ENCODE data around the gene DAZL. TPM values are rescaled to one million over a fixed set of nuclear protein-coding genes. Genes with fewer than 3 reads are reported as not detected.
A peak's percentile ranks its signal among the peaks of the same experiment; 100 is the strongest.

Gene DAZL
- total and polyA plus RNA-seq, 9 of the 15 experiments (the other 6 are each of a cell fraction or from before 2014, with no cell fraction given) = not detected

- TF ChIP-seq MNT (conservative IDR thresholded peaks at IDR 0.05) (peak; percentile 27 to 44; a peak in 3 of 4 replicates), NBN (IDR thresholded peaks at IDR 0.05; ENCODE audit: low read depth) (peak; percentile 12; the same call in 1 of the 2 replicates), GATA2 (CRISPR knock-in tag; IDR thresholded peaks at IDR 0.05) (peak; percentile 58; the same call in 1 of the 2 replicates), JUN (IDR thresholded peaks at IDR 0.05; ENCODE audit: borderline replicate concordance, low read depth, low read length) (peak; percentile 46; the same call in 1 of the 2 replicates), JUN (CRISPR knock-in tag; IDR thresholded peaks at IDR 0.05; ENCODE audit: borderline replicate concordance) (no peak), SMAD4 (CRISPR knock-in tag; conservative IDR thresholded peaks at IDR 0.05) (peak; percentile 42; the same call in 1 of the 2 replicates), TCF3 (CRISPR knock-in tag; IDR thresholded peaks at IDR 0.05) (0 out of 2 replicates have a peak, but pooled peaks have one; percentile 28), NFRKB (IDR thresholded peaks at IDR 0.05; ENCODE audit: low read depth) (0 out of 2 replicates have a peak, but pooled peaks have one; percentile 64), TGIF2 (CRISPR knock-in tag; IDR thresholded peaks at IDR 0.05) (no peak), ZNF384 (IDR thresholded peaks at IDR 0.05; ENCODE audit: low read depth, low read length) (peak; percentile 55; the same call in 1 of the 2 replicates), CCNT2 (IDR thresholded peaks at IDR 0.05; ENCODE audit: borderline replicate concordance, extremely low read depth, insufficient read length, low read depth, low read length) (no peak), NFIC (IDR thresholded peaks at IDR 0.05) (peak; percentile 5; the same call in 1 of the 2 replicates), JUND (IDR thresholded peaks at IDR 0.05; ENCODE audit: borderline replicate concordance, low read depth, low read length) (peak; percentile 81), JUND (tag; IDR thresholded peaks at IDR 0.05; ENCODE audit: borderline replicate concordance, low read depth, low read length) (peak; percentile 65; the same call in 1 of the 3 replicates), ATF1 (CRISPR knock-in tag; IDR thresholded peaks at IDR 0.05) (no peak), ATF1 (tag; IDR thresholded peaks at IDR 0.05) (peak; percentile 63), ZNF75A (CRISPR knock-in tag; IDR thresholded peaks at IDR 0.05) (0 out of 2 replicates have a peak, but pooled peaks have one; percentile 26)
- TF ChIP-seq, protein P1, sequence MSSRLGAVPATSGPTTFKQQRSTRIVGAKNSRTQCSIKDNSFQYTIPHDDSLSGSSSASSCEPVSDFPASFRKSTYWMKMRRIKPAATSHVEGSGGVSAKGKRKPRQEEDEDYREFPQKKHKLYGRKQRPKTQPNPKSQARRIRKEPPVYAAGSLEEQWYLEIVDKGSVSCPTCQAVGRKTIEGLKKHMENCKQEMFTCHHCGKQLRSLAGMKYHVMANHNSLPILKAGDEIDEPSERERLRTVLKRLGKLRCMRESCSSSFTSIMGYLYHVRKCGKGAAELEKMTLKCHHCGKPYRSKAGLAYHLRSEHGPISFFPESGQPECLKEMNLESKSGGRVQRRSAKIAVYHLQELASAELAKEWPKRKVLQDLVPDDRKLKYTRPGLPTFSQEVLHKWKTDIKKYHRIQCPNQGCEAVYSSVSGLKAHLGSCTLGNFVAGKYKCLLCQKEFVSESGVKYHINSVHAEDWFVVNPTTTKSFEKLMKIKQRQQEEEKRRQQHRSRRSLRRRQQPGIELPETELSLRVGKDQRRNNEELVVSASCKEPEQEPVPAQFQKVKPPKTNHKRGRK (tag; IDR thresholded peaks at IDR 0.05) = no peak
- TF ChIP-seq, protein P2, sequence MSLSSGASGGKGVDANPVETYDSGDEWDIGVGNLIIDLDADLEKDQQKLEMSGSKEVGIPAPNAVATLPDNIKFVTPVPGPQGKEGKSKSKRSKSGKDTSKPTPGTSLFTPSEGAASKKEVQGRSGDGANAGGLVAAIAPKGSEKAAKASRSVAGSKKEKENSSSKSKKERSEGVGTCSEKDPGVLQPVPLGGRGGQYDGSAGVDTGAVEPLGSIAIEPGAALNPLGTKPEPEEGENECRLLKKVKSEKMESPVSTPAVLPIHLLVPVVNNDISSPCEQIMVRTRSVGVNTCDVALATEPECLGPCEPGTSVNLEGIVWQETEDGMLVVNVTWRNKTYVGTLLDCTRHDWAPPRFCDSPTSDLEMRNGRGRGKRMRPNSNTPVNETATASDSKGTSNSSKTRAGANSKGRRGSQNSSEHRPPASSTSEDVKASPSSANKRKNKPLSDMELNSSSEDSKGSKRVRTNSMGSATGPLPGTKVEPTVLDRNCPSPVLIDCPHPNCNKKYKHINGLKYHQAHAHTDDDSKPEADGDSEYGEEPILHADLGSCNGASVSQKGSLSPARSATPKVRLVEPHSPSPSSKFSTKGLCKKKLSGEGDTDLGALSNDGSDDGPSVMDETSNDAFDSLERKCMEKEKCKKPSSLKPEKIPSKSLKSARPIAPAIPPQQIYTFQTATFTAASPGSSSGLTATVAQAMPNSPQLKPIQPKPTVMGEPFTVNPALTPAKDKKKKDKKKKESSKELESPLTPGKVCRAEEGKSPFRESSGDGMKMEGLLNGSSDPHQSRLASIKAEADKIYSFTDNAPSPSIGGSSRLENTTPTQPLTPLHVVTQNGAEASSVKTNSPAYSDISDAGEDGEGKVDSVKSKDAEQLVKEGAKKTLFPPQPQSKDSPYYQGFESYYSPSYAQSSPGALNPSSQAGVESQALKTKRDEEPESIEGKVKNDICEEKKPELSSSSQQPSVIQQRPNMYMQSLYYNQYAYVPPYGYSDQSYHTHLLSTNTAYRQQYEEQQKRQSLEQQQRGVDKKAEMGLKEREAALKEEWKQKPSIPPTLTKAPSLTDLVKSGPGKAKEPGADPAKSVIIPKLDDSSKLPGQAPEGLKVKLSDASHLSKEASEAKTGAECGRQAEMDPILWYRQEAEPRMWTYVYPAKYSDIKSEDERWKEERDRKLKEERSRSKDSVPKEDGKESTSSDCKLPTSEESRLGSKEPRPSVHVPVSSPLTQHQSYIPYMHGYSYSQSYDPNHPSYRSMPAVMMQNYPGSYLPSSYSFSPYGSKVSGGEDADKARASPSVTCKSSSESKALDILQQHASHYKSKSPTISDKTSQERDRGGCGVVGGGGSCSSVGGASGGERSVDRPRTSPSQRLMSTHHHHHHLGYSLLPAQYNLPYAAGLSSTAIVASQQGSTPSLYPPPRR (CRISPR knock-in tag; IDR thresholded peaks at IDR 0.05; ENCODE audit: borderline replicate concordance) = no peak
These were observed 54.4 kb downstream of the DAZL start (continued) for GRCh38 chr3:16550676-16551341.
